Liver (tissue), 9 donors: ENCODE data around the gene CES2. TPM values are rescaled to one million over a fixed set of nuclear protein-coding genes. Genes with fewer than 3 reads are reported as not detected.

Experiments
- DNase-seq: peaks from one replicate; pipeline ENCODE4 v3.0.0-alpha.2; 2017; ENCODE audit warnings: low spot score
- H3K27ac ChIP-seq, 2 donors: one replicate each; pipeline ENCODE4 v1.7.0; 2013; ENCODE audit warnings: inconsistent platforms in 2 of 2, low read length in 2 of 2, control low read depth in 1 of 2, low read depth in 1 of 2, mild to moderate bottlenecking in 1 of 2
- H3K27me3 ChIP-seq, 4 donors: one replicate each; pipeline versions ENCODE4 v1.6.1 to v1.7.0; 2013; ENCODE audit warnings: low read length in 3 of 4, inconsistent platforms in 1 of 4, mild to moderate bottlenecking in 1 of 4, moderate library complexity in 1 of 4; ENCODE audit not compliant: control insufficient read depth in 4 of 4, insufficient read depth in 4 of 4
- H3K36me3 ChIP-seq, 4 donors: one replicate each; pipeline versions ENCODE4 v1.6.1 to v1.7.0; 2013; ENCODE audit warnings: low read length in 3 of 4, mild to moderate bottlenecking in 3 of 4, low read depth in 1 of 4, moderate library complexity in 1 of 4; ENCODE audit not compliant: control insufficient read depth in 4 of 4, insufficient read depth in 3 of 4
- H3K4me1 ChIP-seq, 4 donors: one replicate each; pipeline versions ENCODE4 v1.6.1 to v1.7.0; 2013; ENCODE audit warnings: low read length in 3 of 4, mild to moderate bottlenecking in 3 of 4, moderate library complexity in 1 of 4; ENCODE audit not compliant: control insufficient read depth in 4 of 4, insufficient read depth in 4 of 4
- H3K4me3 ChIP-seq, 3 donors: one replicate each; pipeline versions ENCODE4 v1.6.1 to v1.7.0; 2013; ENCODE audit warnings: low read length in 3 of 3, control low read depth in 1 of 3, low read depth in 1 of 3, mild to moderate bottlenecking in 1 of 3
- H3K9ac ChIP-seq, 2 donors: one replicate each; pipeline ENCODE4 v1.7.0; 2013; ENCODE audit warnings: low read length in 2 of 2, mild to moderate bottlenecking in 2 of 2, moderate library complexity in 2 of 2, control low read depth in 1 of 2, low read depth in 1 of 2
- H3K9me3 ChIP-seq, 4 donors: one replicate each; pipeline versions ENCODE4 v1.6.1 to v1.7.0; 2013; ENCODE audit warnings: low read length in 3 of 4; ENCODE audit not compliant: control insufficient read depth in 4 of 4
- EGR1 ChIP-seq, 2 donors: IDR thresholded peaks; 2 replicates each; pipeline ENCODE4 v1.6.1; 2016 to 2018; ENCODE audit warnings: antibody characterized with exemption in 2 of 2, low read depth in 2 of 2
- FOXA1 ChIP-seq: IDR thresholded peaks from 2 replicates; pipeline ENCODE4 v1.6.1; 2016; ENCODE audit warnings: antibody characterized with exemption
- FOXA2 ChIP-seq: IDR thresholded peaks from 2 replicates; pipeline ENCODE4 v1.6.1; 2016; ENCODE audit warnings: antibody characterized with exemption
- GABPA ChIP-seq, 2 donors: IDR thresholded peaks in 1 of 2; conservative IDR thresholded peaks in 1 of 2; 2 replicates each; pipeline ENCODE4 v1.6.1; 2016; ENCODE audit warnings: antibody characterized with exemption in 2 of 2, mild to moderate bottlenecking in 1 of 2, moderate library complexity in 1 of 2
- HNF4A ChIP-seq, 2 donors: conservative IDR thresholded peaks; 2 replicates each; pipeline ENCODE4 v1.6.1; 2016; ENCODE audit warnings: antibody characterized with exemption in 2 of 2, mild to moderate bottlenecking in 2 of 2
- JUND ChIP-seq, 2 donors: IDR thresholded peaks; 2 replicates each; pipeline ENCODE4 v1.6.1; 2016; ENCODE audit warnings: antibody characterized with exemption in 2 of 2
- NR2F2 ChIP-seq: IDR thresholded peaks from 2 replicates; pipeline ENCODE4 v1.6.1; 2016; ENCODE audit warnings: antibody characterized with exemption
- RAD21 ChIP-seq, 2 donors: IDR thresholded peaks; 2 replicates each; pipeline ENCODE4 v1.6.1; 2016; ENCODE audit warnings: antibody characterized with exemption in 2 of 2, mild to moderate bottlenecking in 2 of 2
- RXRA ChIP-seq, 2 donors: IDR thresholded peaks; 2 replicates each; pipeline ENCODE4 v1.6.1; 2017 to 2018; ENCODE audit warnings: antibody characterized with exemption in 2 of 2, mild to moderate bottlenecking in 1 of 2
- SP1 ChIP-seq: IDR thresholded peaks from 2 replicates; pipeline ENCODE4 v1.6.1; 2018; ENCODE audit warnings: antibody characterized with exemption, mild to moderate bottlenecking
- TAF1 ChIP-seq: conservative IDR thresholded peaks from 2 replicates; pipeline ENCODE4 v1.6.1; 2016; ENCODE audit warnings: antibody characterized with exemption, mild to moderate bottlenecking
- YY1 ChIP-seq: IDR thresholded peaks from 2 replicates; pipeline ENCODE4 v1.6.1; 2016; ENCODE audit warnings: antibody characterized with exemption, mild to moderate bottlenecking
- WGBS: extraction: QIAGEN DNeasy Blood & Tissue Kit; methylation state at CpG from one replicate; pipeline ENCODE4 v1.1.7; 2013; 5-methylcytosine and 5-hydroxymethylcytosine counted together
- polyA plus RNA-seq, 2 donors: library from polyadenylated mRNA; stranded (reverse) in 1 of 2; unstranded in 1 of 2; fragments of 200-250 nt in 1 of 2; fragments of >200 nt in 1 of 2; fragmentation: Nextera tagmentation in 1 of 2; extraction: Ambion mirVana in 1 of 2; gene quantifications; one replicate each; pipeline versions ENCODE4 v1.2.1 to v1.2.3, GENCODE V29; 2013 to 2015
- total RNA-seq, 2 donors: library from RNA; depleted of rRNA; stranded (reverse); fragments of >200 nt; gene quantifications; one replicate each; pipeline ENCODE4 v1.2.3, GENCODE V29; 2014
- TF ChIP-seq, protein P1 (sequence below): fragments of 150-350 bp; IDR thresholded peaks from 2 replicates; pipeline ENCODE4 v1.5.1; 2017; ENCODE audit warnings: improper control_type of control experiment, low read depth, low read length; ENCODE audit not compliant: missing input control
- TF ChIP-seq, protein P2 (sequence below): IDR thresholded peaks from 2 replicates; pipeline ENCODE4 v1.6.1; 2016; ENCODE audit warnings: antibody characterized with exemption
- TF ChIP-seq, protein P3 (sequence below): IDR thresholded peaks from 2 replicates; pipeline ENCODE4 v1.6.1; 2016; ENCODE audit warnings: antibody characterized with exemption
- TF ChIP-seq, protein P4 (sequence below): IDR thresholded peaks from 2 replicates; pipeline ENCODE4 v1.6.1; 2016; ENCODE audit warnings: antibody characterized with exemption, mild to moderate bottlenecking
- TF ChIP-seq, protein P5 (sequence below): IDR thresholded peaks from 2 replicates; pipeline ENCODE4 v1.6.1; 2016; ENCODE audit warnings: antibody characterized with exemption
- donor health status: healthy.
- donor health status: healthy.
- donor health status: healthy.
- donor health status: healthy.
- donor health status: healthy.

CES2 gene
- total and polyA plus RNA-seq, 4 donors, result 21.2 to 200 (median 182) TPM

DNA sequence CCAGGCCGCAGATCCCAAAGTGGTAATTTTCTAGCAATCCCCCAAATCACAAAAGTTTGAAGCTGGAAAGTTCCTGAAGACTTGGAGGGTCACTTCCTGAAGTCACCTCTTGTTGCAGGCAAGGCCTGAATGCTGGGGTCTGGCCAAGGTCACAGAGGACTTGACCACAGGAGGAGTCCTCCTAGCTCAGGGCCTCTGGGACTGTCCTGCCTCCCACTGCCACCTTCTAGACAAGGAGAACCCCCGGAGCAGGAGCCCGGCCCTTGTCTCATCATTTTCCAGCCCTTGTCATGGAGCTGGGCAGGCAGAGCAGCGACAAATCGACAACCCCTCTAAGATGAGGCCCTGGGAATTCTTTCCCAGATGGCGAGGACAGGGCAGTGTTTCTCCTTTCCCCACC lies 17.0 kb upstream of the CES2 start:
- H3K36me3 ChIP-seq, result no peaks in the 10 kb centered on the region
- 95% methylated on average over 6 of the region's 6 CpGs for WGBS
- TF ChIP-seq FOXA2 (no peak), GABPA (IDR thresholded peaks at IDR 0.05 in 1 of 2, conservative IDR thresholded peaks at IDR 0.05 in 1 of 2) (no peak), JUND (IDR thresholded peaks at IDR 0.05) (no peak), EGR1 (IDR thresholded peaks at IDR 0.05; ENCODE audit: low read depth in 2 of 2) (no peak), YY1 (no peak), FOXA1 (no peak), TAF1 (no peak), SP1 (no peak), RXRA (IDR thresholded peaks at IDR 0.05) (no peak), RAD21 (IDR thresholded peaks at IDR 0.05) (no peak), HNF4A (conservative IDR thresholded peaks at IDR 0.05) (no peak)
- TF ChIP-seq, protein P1, sequence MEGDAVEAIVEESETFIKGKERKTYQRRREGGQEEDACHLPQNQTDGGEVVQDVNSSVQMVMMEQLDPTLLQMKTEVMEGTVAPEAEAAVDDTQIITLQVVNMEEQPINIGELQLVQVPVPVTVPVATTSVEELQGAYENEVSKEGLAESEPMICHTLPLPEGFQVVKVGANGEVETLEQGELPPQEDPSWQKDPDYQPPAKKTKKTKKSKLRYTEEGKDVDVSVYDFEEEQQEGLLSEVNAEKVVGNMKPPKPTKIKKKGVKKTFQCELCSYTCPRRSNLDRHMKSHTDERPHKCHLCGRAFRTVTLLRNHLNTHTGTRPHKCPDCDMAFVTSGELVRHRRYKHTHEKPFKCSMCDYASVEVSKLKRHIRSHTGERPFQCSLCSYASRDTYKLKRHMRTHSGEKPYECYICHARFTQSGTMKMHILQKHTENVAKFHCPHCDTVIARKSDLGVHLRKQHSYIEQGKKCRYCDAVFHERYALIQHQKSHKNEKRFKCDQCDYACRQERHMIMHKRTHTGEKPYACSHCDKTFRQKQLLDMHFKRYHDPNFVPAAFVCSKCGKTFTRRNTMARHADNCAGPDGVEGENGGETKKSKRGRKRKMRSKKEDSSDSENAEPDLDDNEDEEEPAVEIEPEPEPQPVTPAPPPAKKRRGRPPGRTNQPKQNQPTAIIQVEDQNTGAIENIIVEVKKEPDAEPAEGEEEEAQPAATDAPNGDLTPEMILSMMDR, result no peak
- TF ChIP-seq, protein P2, sequence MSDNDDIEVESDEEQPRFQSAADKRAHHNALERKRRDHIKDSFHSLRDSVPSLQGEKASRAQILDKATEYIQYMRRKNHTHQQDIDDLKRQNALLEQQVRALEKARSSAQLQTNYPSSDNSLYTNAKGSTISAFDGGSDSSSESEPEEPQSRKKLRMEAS, result no peak
- TF ChIP-seq, protein P3, sequence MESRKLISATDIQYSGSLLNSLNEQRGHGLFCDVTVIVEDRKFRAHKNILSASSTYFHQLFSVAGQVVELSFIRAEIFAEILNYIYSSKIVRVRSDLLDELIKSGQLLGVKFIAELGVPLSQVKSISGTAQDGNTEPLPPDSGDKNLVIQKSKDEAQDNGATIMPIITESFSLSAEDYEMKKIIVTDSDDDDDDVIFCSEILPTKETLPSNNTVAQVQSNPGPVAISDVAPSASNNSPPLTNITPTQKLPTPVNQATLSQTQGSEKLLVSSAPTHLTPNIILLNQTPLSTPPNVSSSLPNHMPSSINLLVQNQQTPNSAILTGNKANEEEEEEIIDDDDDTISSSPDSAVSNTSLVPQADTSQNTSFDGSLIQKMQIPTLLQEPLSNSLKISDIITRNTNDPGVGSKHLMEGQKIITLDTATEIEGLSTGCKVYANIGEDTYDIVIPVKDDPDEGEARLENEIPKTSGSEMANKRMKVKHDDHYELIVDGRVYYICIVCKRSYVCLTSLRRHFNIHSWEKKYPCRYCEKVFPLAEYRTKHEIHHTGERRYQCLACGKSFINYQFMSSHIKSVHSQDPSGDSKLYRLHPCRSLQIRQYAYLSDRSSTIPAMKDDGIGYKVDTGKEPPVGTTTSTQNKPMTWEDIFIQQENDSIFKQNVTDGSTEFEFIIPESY, result no peak
- TF ChIP-seq, protein P4, sequence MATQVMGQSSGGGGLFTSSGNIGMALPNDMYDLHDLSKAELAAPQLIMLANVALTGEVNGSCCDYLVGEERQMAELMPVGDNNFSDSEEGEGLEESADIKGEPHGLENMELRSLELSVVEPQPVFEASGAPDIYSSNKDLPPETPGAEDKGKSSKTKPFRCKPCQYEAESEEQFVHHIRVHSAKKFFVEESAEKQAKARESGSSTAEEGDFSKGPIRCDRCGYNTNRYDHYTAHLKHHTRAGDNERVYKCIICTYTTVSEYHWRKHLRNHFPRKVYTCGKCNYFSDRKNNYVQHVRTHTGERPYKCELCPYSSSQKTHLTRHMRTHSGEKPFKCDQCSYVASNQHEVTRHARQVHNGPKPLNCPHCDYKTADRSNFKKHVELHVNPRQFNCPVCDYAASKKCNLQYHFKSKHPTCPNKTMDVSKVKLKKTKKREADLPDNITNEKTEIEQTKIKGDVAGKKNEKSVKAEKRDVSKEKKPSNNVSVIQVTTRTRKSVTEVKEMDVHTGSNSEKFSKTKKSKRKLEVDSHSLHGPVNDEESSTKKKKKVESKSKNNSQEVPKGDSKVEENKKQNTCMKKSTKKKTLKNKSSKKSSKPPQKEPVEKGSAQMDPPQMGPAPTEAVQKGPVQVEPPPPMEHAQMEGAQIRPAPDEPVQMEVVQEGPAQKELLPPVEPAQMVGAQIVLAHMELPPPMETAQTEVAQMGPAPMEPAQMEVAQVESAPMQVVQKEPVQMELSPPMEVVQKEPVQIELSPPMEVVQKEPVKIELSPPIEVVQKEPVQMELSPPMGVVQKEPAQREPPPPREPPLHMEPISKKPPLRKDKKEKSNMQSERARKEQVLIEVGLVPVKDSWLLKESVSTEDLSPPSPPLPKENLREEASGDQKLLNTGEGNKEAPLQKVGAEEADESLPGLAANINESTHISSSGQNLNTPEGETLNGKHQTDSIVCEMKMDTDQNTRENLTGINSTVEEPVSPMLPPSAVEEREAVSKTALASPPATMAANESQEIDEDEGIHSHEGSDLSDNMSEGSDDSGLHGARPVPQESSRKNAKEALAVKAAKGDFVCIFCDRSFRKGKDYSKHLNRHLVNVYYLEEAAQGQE, result no peak
- peaks cover 0 to 4% (median 0%) of the 10 kb centered on the region in 4 donors for H3K4me1 ChIP-seq
- H3K27ac ChIP-seq, result no peak overlapping the region
- no peak for DNase-seq
- H3K9ac ChIP-seq, result no peak overlapping the region
- H3K27me3 ChIP-seq, result no peaks in the 10 kb centered on the region
- no peak overlapping the region for H3K4me3 ChIP-seq
- H3K9me3 ChIP-seq, result no peaks in the 10 kb centered on the region

DNA sequence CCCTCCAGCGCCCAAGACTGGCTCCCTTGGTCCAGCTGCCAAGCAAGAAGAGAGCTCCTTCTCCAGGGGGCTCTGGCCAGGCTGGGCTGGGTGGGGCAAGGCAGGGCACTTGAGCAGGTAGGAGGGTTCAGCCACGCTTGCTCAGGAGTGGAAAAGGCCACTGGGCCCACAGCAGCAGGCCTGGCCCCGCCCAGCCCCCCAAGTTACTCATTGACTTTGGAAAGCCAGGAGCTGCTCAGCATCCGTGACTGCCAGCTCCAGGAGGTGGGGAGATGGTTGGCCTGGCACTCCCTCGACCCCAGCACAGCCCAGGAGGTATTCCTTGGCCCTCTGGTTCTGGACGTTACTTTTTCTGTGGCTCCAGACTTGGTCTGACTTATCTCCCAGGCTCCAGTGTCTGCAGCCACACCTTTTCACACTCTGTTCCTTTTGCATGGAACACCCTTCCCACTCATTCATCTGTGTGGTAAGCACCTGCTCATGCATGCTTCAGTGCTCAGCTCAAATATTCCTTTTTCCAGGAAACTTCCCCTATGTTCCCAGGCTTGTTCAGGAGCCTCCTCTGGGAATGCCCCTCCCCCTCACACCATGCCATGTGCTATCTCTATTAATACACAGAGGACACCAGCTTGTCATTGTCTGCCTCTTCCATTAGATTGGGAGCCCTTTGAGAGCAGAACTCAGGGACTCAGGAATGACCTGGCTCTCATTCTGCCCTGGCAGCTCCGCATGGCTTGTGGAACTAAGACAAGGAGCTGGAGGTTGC lies 16.3 kb upstream of the CES2 start, which contains the start of gene CDH16:
Gene CDH16, minus strand, starts transcription at position 83 of the 766 bp plus-strand sequence. CDS start 820 bp downstream, outside the sequence.
- WGBS, result 75% methylated on average over 7 of the region's 7 CpGs
- no peak for DNase-seq
- Histone ChIP-seq H3K9ac (no peak within 1 kb of the TSS), H3K4me1 (peaks cover 0 to 4% (median 0%) of the 10 kb centered on the region in 4 donors), H3K4me3 (no peak within 1 kb of the TSS), H3K36me3 (no peaks in the 10 kb centered on the region), H3K27me3 (no peaks in the 10 kb centered on the region), H3K27ac (no peak within 1 kb of the TSS), H3K9me3 (no peaks in the 10 kb centered on the region)
- TF ChIP-seq, protein P5, sequence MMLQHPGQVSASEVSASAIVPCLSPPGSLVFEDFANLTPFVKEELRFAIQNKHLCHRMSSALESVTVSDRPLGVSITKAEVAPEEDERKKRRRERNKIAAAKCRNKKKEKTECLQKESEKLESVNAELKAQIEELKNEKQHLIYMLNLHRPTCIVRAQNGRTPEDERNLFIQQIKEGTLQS, result no peak
- TF ChIP-seq HNF4A (conservative IDR thresholded peaks at IDR 0.05) (no peak), RAD21 (IDR thresholded peaks at IDR 0.05) (no peak), EGR1 (IDR thresholded peaks at IDR 0.05; ENCODE audit: low read depth in 2 of 2) (no peak), NR2F2 (no peak), SP1 (no peak), FOXA2 (no peak), YY1 (no peak), RXRA (IDR thresholded peaks at IDR 0.05) (no peak), JUND (IDR thresholded peaks at IDR 0.05) (no peak), FOXA1 (no peak)
- TF ChIP-seq, protein P4, result no peak
